Mesothelial cell of epicardium (in vitro differentiated cells): ENCODE results near the gene AOC1. TPM values are rescaled to one million over a fixed set of nuclear protein-coding genes. Genes with fewer than 3 reads are reported as not detected.

Experiments used
- DNase-seq, 2 experiments: peaks; one replicate each; pipeline ENCODE4 v3.0.0; 2021; ENCODE audit warnings: low spot score in 2 of 2; ENCODE audit not compliant: unreplicated experiment in 2 of 2
- H3K27ac Mint-ChIP-seq: 2 replicates; pipeline ENCODE4 v1.8.0; 2021; ENCODE audit warnings: mixed read lengths
- H3K27me3 Mint-ChIP-seq: 2 replicates; pipeline ENCODE4 v1.8.0; 2021; ENCODE audit warnings: low read depth, mixed read lengths
- H3K36me3 Mint-ChIP-seq: 2 replicates; pipeline ENCODE4 v1.8.0; 2021; ENCODE audit warnings: mixed read lengths
- H3K4me1 Mint-ChIP-seq: 2 replicates; pipeline ENCODE4 v1.8.0; 2021; ENCODE audit warnings: mixed read lengths
- H3K4me3 Mint-ChIP-seq: 2 replicates; pipeline ENCODE4 v1.8.0; 2021; ENCODE audit warnings: mild to moderate bottlenecking, moderate library complexity, mixed read lengths
- H3K9me3 Mint-ChIP-seq: 2 replicates; pipeline ENCODE4 v1.8.0; 2021; ENCODE audit warnings: mixed read lengths
- total RNA-seq: library from RNA; stranded (reverse); gene quantifications from 3 replicates; pipeline ENCODE4 v1.2.1, GENCODE V29; 2021
- TF ChIP-seq, protein P1 (sequence below): fragments of 200-600 bp; sonication (generic); IDR thresholded peaks from one replicate; pipeline ENCODE4 v1.5.0; 2021; ENCODE audit warnings: antibody characterized with exemption; ENCODE audit not compliant: unreplicated experiment

The AOC1 gene
- total RNA-seq, 1 donor from 2014 or later, result not detected

DNA sequence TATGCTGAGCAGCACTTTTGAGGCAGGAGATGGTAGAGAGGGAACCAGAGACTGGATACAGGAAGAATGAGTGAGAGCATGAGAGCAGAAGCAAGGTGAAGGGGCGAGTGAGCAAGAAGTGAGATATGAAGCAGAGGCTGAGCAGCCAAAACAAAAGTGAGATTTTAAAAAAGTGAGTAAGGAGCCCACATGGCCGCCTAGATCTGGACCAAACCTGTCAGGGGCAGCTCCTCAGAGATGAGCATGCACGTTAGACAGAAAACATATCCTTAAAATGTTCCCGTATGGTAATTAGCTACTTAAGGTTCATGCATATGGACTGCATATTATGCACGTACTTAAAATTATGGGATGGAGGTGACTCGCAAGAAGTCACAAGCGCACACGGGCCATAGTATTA lies 29.3 kb upstream of the AOC1 start:
- no peaks in the 10 kb centered on the region for H3K36me3 Mint-ChIP-seq
- H3K27me3 Mint-ChIP-seq, result peaks cover 7% of the 10 kb centered on the region
- peaks cover 3% of the 10 kb centered on the region for H3K4me1 Mint-ChIP-seq
- H3K4me3 Mint-ChIP-seq, result no peak overlapping the region
- no peak for DNase-seq
- TF ChIP-seq, protein P1, sequence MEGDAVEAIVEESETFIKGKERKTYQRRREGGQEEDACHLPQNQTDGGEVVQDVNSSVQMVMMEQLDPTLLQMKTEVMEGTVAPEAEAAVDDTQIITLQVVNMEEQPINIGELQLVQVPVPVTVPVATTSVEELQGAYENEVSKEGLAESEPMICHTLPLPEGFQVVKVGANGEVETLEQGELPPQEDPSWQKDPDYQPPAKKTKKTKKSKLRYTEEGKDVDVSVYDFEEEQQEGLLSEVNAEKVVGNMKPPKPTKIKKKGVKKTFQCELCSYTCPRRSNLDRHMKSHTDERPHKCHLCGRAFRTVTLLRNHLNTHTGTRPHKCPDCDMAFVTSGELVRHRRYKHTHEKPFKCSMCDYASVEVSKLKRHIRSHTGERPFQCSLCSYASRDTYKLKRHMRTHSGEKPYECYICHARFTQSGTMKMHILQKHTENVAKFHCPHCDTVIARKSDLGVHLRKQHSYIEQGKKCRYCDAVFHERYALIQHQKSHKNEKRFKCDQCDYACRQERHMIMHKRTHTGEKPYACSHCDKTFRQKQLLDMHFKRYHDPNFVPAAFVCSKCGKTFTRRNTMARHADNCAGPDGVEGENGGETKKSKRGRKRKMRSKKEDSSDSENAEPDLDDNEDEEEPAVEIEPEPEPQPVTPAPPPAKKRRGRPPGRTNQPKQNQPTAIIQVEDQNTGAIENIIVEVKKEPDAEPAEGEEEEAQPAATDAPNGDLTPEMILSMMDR, result no peak
- no peak overlapping the region for H3K27ac Mint-ChIP-seq
- H3K9me3 Mint-ChIP-seq, result peaks cover 13% of the 10 kb centered on the region

DNA sequence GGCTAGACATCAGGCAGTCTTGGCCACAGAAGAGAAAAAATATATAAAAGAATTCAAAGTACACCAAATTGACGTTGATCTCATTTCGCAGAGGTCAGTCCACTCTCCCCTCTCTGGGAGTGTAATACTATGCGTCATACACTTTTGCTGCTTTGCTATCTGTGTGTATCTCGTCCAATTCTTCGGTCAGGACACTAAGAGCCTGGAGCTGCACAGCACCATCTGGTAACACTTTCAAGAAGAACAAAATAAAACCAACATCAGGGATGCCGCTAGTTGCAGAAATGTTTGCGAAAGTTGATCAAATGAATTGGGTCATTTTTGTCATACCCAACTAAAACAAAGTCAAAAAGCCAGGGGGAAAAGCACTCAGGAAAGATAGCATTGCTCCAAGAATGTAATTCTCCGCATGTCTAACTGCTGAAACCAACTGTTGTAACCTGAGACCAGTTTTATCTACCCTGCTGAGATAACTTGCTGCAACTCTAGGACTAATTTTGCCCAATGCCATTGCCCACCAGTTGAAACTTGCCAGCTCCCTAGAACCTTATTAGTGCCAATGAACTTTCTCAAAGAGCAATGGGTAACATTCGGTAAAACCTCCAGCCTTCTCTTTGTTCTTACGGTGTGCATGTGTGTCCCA lies 28.7 kb upstream of the AOC1 start:
- TF ChIP-seq, protein P1, result no peak
- no peak for DNase-seq
- Mint-ChIP-seq H3K4me1 (peaks cover 3% of the 10 kb centered on the region), H3K36me3 (no peaks in the 10 kb centered on the region), H3K9me3 (peaks cover 13% of the 10 kb centered on the region), H3K4me3 (no peak overlapping the region), H3K27me3 (peaks cover 12% of the 10 kb centered on the region), H3K27ac (no peak overlapping the region)

DNA sequence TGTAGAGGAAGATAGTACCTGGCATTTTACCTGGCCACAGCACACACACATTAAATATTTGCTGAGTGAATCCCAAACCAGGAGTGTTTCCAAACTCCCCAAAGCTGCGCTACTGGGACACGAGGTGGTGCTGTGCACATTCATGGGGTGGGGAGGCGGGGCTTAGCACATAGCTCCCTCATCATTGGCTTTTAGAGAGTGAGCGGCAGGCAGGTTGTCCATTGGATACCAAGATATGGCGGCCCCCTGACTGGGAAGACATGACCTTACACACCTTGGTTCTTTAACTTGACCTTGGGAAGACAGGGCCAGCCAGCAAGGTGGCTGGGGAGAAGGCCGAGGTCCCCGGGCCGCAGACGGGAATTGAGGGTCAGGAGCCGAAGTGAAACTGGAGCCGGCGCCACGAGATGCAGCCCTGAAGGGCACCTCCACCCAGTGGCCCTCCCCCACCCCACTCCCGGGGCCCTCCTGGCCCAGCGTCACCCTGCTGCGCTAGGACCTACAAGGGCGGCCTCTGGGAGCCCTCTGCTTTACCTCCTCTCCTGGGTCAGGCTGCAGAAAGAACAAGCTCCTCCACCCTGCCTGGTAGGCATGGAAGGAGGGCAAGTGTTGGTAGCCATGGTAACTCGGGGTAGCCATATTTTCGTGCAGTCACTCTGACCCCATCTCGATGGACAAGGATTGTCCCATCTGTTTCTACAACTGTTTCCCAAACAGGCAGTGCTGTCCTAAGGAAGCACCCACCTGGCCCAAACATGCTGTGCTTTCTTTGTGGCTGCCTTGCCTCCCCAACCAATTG lies 27.7 kb upstream of the AOC1 start:
- no peaks in the 10 kb centered on the region for H3K36me3 Mint-ChIP-seq
- no peak overlapping the region for H3K27ac Mint-ChIP-seq
- H3K9me3 Mint-ChIP-seq, result peaks cover 13% of the 10 kb centered on the region
- peaks cover 18% of the 10 kb centered on the region for H3K27me3 Mint-ChIP-seq
- H3K4me3 Mint-ChIP-seq, result no peak overlapping the region
- peaks cover 3% of the 10 kb centered on the region for H3K4me1 Mint-ChIP-seq
- TF ChIP-seq, protein P1, result no peak
- DNase-seq, result no peak

DNA sequence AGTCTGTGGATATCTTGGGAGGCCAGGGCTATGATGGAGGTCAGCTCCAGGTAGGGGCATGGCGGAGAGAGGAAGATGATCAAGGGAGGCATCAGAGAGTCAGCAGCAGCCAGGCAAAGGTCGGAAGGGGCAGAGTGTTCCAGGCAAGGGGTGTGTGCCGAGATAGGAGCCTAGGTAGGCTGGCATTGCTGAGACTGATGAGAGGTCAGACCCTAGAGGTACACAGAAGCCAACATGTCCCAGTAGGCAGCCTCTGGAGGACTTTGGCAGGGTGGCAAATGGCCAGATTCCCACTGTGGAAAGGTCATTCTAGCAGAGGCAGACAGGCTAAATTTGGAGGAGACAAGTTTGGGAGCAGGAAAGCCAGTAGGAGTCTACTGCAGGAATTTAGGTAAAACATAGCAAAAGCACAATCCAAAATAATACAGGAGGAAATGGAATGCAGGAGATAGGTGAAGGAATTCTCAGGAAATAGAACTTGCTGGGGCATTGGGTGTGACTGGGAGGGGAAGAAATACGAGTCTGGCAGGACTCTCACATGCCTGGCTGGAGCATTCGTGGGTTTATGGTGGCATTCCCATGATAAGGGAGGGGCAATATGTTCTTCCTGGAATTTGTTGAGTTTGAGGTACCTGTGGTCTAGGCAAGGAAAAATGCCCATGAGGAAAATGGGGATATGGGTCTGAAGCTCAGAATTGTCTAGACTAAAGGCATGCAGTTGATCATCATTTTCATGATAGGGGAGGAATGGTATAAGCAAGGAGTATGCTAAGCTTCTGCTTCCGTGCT lies 26.1 kb upstream of the AOC1 start:
- Mint-ChIP-seq H3K27ac (no peak overlapping the region), H3K27me3 (peaks cover 23% of the 10 kb centered on the region), H3K36me3 (no peaks in the 10 kb centered on the region), H3K9me3 (peaks cover 13% of the 10 kb centered on the region), H3K4me1 (no peaks in the 10 kb centered on the region), H3K4me3 (no peak overlapping the region)
- TF ChIP-seq, protein P1, result no peak
- DNase-seq, result no peak

DNA sequence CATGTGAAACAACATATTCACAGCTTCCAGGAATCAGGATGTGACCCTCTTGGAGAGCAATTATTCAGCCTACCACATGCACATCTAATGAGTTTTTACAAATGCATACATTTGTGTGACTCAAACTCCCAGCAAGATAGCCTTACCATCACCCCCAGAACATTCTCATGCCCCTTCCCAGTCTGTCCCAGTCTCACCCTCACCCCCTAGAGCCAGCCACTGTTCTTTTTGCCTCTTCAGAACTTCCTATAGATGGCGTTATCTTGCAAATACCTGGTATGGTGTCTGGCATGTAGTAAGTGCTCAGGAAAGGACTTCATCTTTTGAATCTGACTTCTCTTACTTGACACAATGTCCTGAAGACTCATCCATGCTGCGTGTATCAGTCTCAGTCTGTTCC lies 23.9 kb upstream of the AOC1 start:
- TF ChIP-seq, protein P1, result no peak
- Mint-ChIP-seq H3K9me3 (peaks cover under 1% of the 10 kb centered on the region), H3K4me3 (no peak overlapping the region), H3K27me3 (peaks cover 23% of the 10 kb centered on the region), H3K4me1 (no peaks in the 10 kb centered on the region), H3K27ac (no peak overlapping the region), H3K36me3 (no peaks in the 10 kb centered on the region)
- no peak for DNase-seq
